Skin of body (tissue), 2 donors: ENCODE measurements around the gene CBLL1. TPM values are rescaled to one million over a fixed set of nuclear protein-coding genes. Genes with fewer than 3 reads are reported as not detected.

Source experiments
- DNase-seq: peaks from one replicate; lab custom pipeline; 2025; lab: John Stamatoyannopoulos, UW
- total RNA-seq: library from RNA; depleted of rRNA; stranded (reverse); fragments of >200 nt; gene quantifications from one replicate; pipeline ENCODE4 v1.2.3, GENCODE V29; 2014

The CBLL1 gene
- total RNA-seq, 1 donor from 2014 or later = 16.0 TPM

GRCh38 chr7:107809179-107809578 lies 65.2 kb downstream of the CBLL1 start:
- no peak for DNase-seq

DNA sequence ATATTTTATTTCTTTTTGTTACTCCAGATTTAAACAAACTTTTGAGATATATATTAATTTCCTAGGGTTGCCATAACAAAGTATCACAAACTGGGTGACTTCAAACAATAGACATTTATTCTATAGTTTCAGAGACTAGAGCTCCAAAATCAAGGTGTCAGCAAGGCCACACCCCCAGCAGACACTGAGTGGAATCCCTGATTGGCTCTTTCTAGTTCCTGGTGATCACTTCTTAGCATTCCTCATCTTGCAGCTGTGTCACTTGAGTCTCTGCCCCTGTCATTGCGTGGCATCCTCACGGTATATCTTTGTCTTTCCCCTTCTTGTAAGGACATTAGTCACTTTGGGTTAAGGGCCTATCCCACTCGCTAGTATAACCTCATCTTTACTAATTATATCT lies 66.7 kb downstream of the CBLL1 start:
- DNase-seq = no peak

Other genes starting within 250 kb of the CBLL1 start
- 47.8 TPM for gene COG5, start 180.2 kb upstream of the CBLL1 start, total RNA-seq
- gene DUS4L, start 180.2 kb upstream of the CBLL1 start, total RNA-seq = 7.4 TPM
- gene BCAP29, start 163.9 kb upstream of the CBLL1 start, total RNA-seq = 43.4 TPM
- gene SLC26A4, start 83.3 kb upstream of the CBLL1 start, total RNA-seq = 1.1 TPM
- gene SLC26A3, start 59.1 kb downstream of the CBLL1 start, total RNA-seq = not detected
- 73.5 TPM for gene DLD, start 147.0 kb downstream of the CBLL1 start, total RNA-seq